ENCODE data around the gene SMARCAL1. TPM values are rescaled to one million over a fixed set of nuclear protein-coding genes. Genes with fewer than 3 reads are reported as not detected.

SMARCAL1 gene
- total RNA-seq, 1 experiment from 2014 or later = 22.1 TPM

GRCh38 chr2:216436383-216436782 lies 24.1 kb downstream of the SMARCAL1 start:
- no peak for TF ChIP-seq CTCF (IDR thresholded peaks at IDR 0.05; ENCODE audit: unreplicated experiment)
- POLR2A ChIA-PET = no interaction called here
- Mint-ChIP-seq H3K27me3 (ENCODE audit: insufficient read depth, unreplicated experiment) (no peaks in the 10 kb centered on the region), H3K9me3 (ENCODE audit: unreplicated experiment) (no peaks in the 10 kb centered on the region), H3K36me3 (ENCODE audit: insufficient read depth, unreplicated experiment) (peaks cover 65% of the 10 kb centered on the region), H3K4me3 (ENCODE audit: unreplicated experiment) (no peak overlapping the region), H3K4me1 (ENCODE audit: insufficient read depth, unreplicated experiment) (no peaks in the 10 kb centered on the region), H3K27ac (ENCODE audit: low read depth, unreplicated experiment) (no peak overlapping the region)
- intact Hi-C loops (cut with micrococcal nuclease) = no loop called here
- no TSS peak for BruUV-seq (replicated peaks)
- CTCF ChIA-PET = no interaction called here
- no peak for DNase-seq (ENCODE audit: unreplicated experiment)

GRCh38 chr2:216441308-216442010 lies 29.2 kb downstream of the SMARCAL1 start:
- intact Hi-C loops (cut with micrococcal nuclease) = no loop called here
- Mint-ChIP-seq H3K27me3 (ENCODE audit: insufficient read depth, unreplicated experiment) (no peaks in the 10 kb centered on the region), H3K4me3 (ENCODE audit: unreplicated experiment) (no peak overlapping the region), H3K4me1 (ENCODE audit: insufficient read depth, unreplicated experiment) (no peaks in the 10 kb centered on the region), H3K9me3 (ENCODE audit: unreplicated experiment) (no peaks in the 10 kb centered on the region), H3K27ac (ENCODE audit: low read depth, unreplicated experiment) (no peak overlapping the region), H3K36me3 (ENCODE audit: insufficient read depth, unreplicated experiment) (peaks cover 59% of the 10 kb centered on the region)
- ChIA-PET POLR2A (no interaction called here), CTCF (no interaction called here)
- DNase-seq (ENCODE audit: unreplicated experiment) = no peak
- no peak for TF ChIP-seq CTCF (IDR thresholded peaks at IDR 0.05; ENCODE audit: unreplicated experiment)
- BruUV-seq (replicated peaks) = no TSS peak

GRCh38 chr2:216445501-216445900 lies 33.2 kb downstream of the SMARCAL1 start:
- ChIA-PET CTCF (no interaction called here), POLR2A (no interaction called here)
- no peaks in the 10 kb centered on the region for H3K27me3 Mint-ChIP-seq (ENCODE audit: insufficient read depth, unreplicated experiment)
- no peaks in the 10 kb centered on the region for H3K9me3 Mint-ChIP-seq (ENCODE audit: unreplicated experiment)
- BruUV-seq (replicated peaks) = no TSS peak
- DNase-seq (ENCODE audit: unreplicated experiment) = no peak
- H3K36me3 Mint-ChIP-seq (ENCODE audit: insufficient read depth, unreplicated experiment) = peaks cover 74% of the 10 kb centered on the region
- intact Hi-C loops (cut with micrococcal nuclease) = no loop called here
- no peak for TF ChIP-seq CTCF (IDR thresholded peaks at IDR 0.05; ENCODE audit: unreplicated experiment)
- H3K27ac Mint-ChIP-seq (ENCODE audit: low read depth, unreplicated experiment) = no peak overlapping the region
- no peaks in the 10 kb centered on the region for H3K4me1 Mint-ChIP-seq (ENCODE audit: insufficient read depth, unreplicated experiment)
- no peak overlapping the region for H3K4me3 Mint-ChIP-seq (ENCODE audit: unreplicated experiment)

GRCh38 chr2:216446343-216446742 lies 34.1 kb downstream of the SMARCAL1 start:
- DNase-seq (ENCODE audit: unreplicated experiment) = no peak
- H3K4me1 Mint-ChIP-seq (ENCODE audit: insufficient read depth, unreplicated experiment) = no peaks in the 10 kb centered on the region
- BruUV-seq (replicated peaks) = no TSS peak
- no peak overlapping the region for H3K27ac Mint-ChIP-seq (ENCODE audit: low read depth, unreplicated experiment)
- no peaks in the 10 kb centered on the region for H3K27me3 Mint-ChIP-seq (ENCODE audit: insufficient read depth, unreplicated experiment)
- H3K4me3 Mint-ChIP-seq (ENCODE audit: unreplicated experiment) = no peak overlapping the region
- intact Hi-C loops (cut with micrococcal nuclease) = no loop called here
- peaks cover 82% of the 10 kb centered on the region for H3K36me3 Mint-ChIP-seq (ENCODE audit: insufficient read depth, unreplicated experiment)
- no peak for TF ChIP-seq CTCF (IDR thresholded peaks at IDR 0.05; ENCODE audit: unreplicated experiment)
- ChIA-PET POLR2A (interaction anchor here (0.6 kb wide), 1 partner anchor 18 kb away, joined by 3 read pairs; no protein-coding TSS in a partner anchor), CTCF (no interaction called here)
- no peaks in the 10 kb centered on the region for H3K9me3 Mint-ChIP-seq (ENCODE audit: unreplicated experiment)

All from MCF 10A (cell line).